Lung (tissue), 12 donors: ENCODE results near the gene TET2. TPM values are rescaled to one million over a fixed set of nuclear protein-coding genes. Genes with fewer than 3 reads are reported as not detected.

ENCODE experiments used
- ATAC-seq: fragments of 200-7000 bp; cut with Tn5 transposase; one replicate; pipeline ENCODE4 v1.9.1; 2020; ENCODE audit warnings: moderate number of reproducible peaks; ENCODE audit not compliant: insufficient read depth, low FRiP score
- DNase-seq, 3 donors: peaks; one replicate each; pipeline ENCODE4 v3.0.0-alpha.2; 2013 to 2017
- H3K27ac ChIP-seq, 2 donors: one replicate each; pipeline ENCODE4 v1.5.1; 2013; ENCODE audit warnings: mild to moderate bottlenecking in 2 of 2, moderate library complexity in 2 of 2, control low read depth in 1 of 2, inconsistent platforms in 1 of 2, low read depth in 1 of 2, low read length in 1 of 2
- H3K27me3 ChIP-seq, 3 donors: one replicate each; pipeline ENCODE4 v1.5.1; 2013; ENCODE audit warnings: low read length in 2 of 3; ENCODE audit not compliant: control insufficient read depth in 3 of 3, insufficient read depth in 3 of 3
- H3K36me3 ChIP-seq, 4 donors: one replicate each; pipeline ENCODE4 v1.5.1; 2013; ENCODE audit warnings: low read length in 4 of 4, mild to moderate bottlenecking in 1 of 4, moderate library complexity in 1 of 4; ENCODE audit not compliant: control insufficient read depth in 4 of 4, insufficient read depth in 4 of 4
- H3K4me1 ChIP-seq, 5 donors: one replicate each; pipeline ENCODE4 v1.5.1; 2013; ENCODE audit warnings: low read length in 5 of 5, mild to moderate bottlenecking in 2 of 5, moderate library complexity in 1 of 5; ENCODE audit not compliant: control insufficient read depth in 5 of 5, insufficient read depth in 5 of 5
- H3K4me3 ChIP-seq: one replicate; pipeline ENCODE4 v1.5.1; 2013; ENCODE audit warnings: mild to moderate bottlenecking, control low read depth, moderate library complexity
- H3K9ac ChIP-seq, 2 donors: one replicate each; pipeline ENCODE4 v1.5.1; 2013; ENCODE audit warnings: low read length in 2 of 2, control low read depth in 1 of 2; ENCODE audit not compliant: insufficient read depth in 1 of 2
- H3K9me3 ChIP-seq, 4 donors: one replicate each; pipeline ENCODE4 v1.5.1; 2013; ENCODE audit warnings: low read length in 3 of 4, mild to moderate bottlenecking in 1 of 4, moderate library complexity in 1 of 4; ENCODE audit not compliant: control insufficient read depth in 4 of 4, insufficient read depth in 3 of 4
- WGBS, 2 donors: extraction: QIAGEN DNeasy Blood & Tissue Kit; methylation state at CpG; one replicate each; pipeline ENCODE4 v1.1.7; 2013; 5-methylcytosine and 5-hydroxymethylcytosine counted together
- polyA plus RNA-seq, 2 donors: library from polyadenylated mRNA; stranded (reverse); fragments of 200-250 nt; gene quantifications; one replicate each; pipeline ENCODE4 v1.2.1, GENCODE V29; 2013
- total RNA-seq, 2 donors: library from RNA; depleted of rRNA in 1 of 2; stranded (reverse); fragments of >200 nt in 1 of 2; gene quantifications; one replicate each; pipeline ENCODE4 v1.2.1, GENCODE V29; 2014 to 2021
- TF ChIP-seq, protein P1 (sequence below): IDR thresholded peaks from 2 replicates; pipeline ENCODE4 v1.5.1; 2012; ENCODE audit warnings: mild to moderate bottlenecking; ENCODE audit errors: control extremely low read depth, extremely low read depth
- donor health status: control.
- donor health status: control.
- donor health status: Bipolar disorder and iron deficiency.
- donor health status: healthy.
- donor health status: DM: yes; HTN: yes; CAD: no.

Gene TET2
- total and polyA plus RNA-seq, 4 donors = 4.1 to 72.2 (median 16.5) TPM

DNA sequence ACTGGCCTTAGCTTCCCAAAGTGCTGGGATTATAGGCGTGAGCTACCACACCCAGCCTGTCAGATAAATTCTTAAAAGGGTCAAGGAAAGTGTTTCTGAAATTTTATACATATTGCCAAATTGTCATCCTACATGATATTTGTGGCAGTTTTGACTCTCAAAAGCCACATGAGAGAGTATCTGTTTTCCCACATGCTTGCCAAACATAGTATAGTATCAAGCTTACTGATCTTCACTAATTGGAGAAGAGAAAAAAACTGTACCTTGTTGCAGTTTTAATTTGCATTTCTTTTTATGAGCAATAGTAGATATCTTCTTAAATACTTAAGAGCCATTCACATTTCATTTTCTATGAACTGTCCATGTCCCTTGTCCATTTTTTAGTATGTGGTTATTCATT, 83.6 kb downstream of the TET2 start:
- WGBS, 2 donors = 95 to 100% methylated on average over 1 of the region's 1 CpG
- Histone ChIP-seq H3K27me3 (no peaks in the 10 kb centered on the region), H3K36me3 (peaks cover 5 to 12% (median 9%) of the 10 kb centered on the region in 4 donors), H3K9me3 (no peaks in the 10 kb centered on the region), H3K4me3 (no peak overlapping the region), H3K27ac (no peak overlapping the region), H3K9ac (no peak overlapping the region), H3K4me1 (peaks cover 0 to 3% (median 0%) of the 10 kb centered on the region in 5 donors)
- ATAC-seq (no peak), DNase-seq (no peak)
- TF ChIP-seq, protein P1, sequence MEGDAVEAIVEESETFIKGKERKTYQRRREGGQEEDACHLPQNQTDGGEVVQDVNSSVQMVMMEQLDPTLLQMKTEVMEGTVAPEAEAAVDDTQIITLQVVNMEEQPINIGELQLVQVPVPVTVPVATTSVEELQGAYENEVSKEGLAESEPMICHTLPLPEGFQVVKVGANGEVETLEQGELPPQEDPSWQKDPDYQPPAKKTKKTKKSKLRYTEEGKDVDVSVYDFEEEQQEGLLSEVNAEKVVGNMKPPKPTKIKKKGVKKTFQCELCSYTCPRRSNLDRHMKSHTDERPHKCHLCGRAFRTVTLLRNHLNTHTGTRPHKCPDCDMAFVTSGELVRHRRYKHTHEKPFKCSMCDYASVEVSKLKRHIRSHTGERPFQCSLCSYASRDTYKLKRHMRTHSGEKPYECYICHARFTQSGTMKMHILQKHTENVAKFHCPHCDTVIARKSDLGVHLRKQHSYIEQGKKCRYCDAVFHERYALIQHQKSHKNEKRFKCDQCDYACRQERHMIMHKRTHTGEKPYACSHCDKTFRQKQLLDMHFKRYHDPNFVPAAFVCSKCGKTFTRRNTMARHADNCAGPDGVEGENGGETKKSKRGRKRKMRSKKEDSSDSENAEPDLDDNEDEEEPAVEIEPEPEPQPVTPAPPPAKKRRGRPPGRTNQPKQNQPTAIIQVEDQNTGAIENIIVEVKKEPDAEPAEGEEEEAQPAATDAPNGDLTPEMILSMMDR = no peak

- no peak for DNase-seq
- Histone ChIP-seq H3K9me3 (no peaks in the 10 kb centered on the region), H3K4me3 (no peak overlapping the region), H3K27me3 (no peaks in the 10 kb centered on the region), H3K9ac (no peak overlapping the region), H3K27ac (no peak overlapping the region), H3K36me3 (peaks cover 12 to 27% (median 18%) of the 10 kb centered on the region in 4 donors), H3K4me1 (peaks cover 0 to 7% (median 0%) of the 10 kb centered on the region in 5 donors)
- TF ChIP-seq, protein P1 = no peak
- 95 to 96% methylated on average over 4 of the region's 4 CpGs for WGBS, 2 donors
- ATAC-seq = no peak
Observed at GRCh38 chr4:105232374-105232773, 85.7 kb downstream of the TET2 start.

- ATAC-seq = no peak
- Histone ChIP-seq H3K27me3 (no peaks in the 10 kb centered on the region), H3K4me3 (no peak overlapping the region), H3K27ac (no peak overlapping the region), H3K9me3 (no peaks in the 10 kb centered on the region), H3K36me3 (peaks cover 12 to 33% (median 22%) of the 10 kb centered on the region in 4 donors), H3K9ac (no peak overlapping the region), H3K4me1 (peaks cover 0 to 7% (median 0%) of the 10 kb centered on the region in 5 donors)
- TF ChIP-seq, protein P1 = no peak
- no peak for DNase-seq
- 86 to 96% methylated on average over 4 of the region's 4 CpGs for WGBS, 2 donors
Observed at GRCh38 chr4:105234582-105234981, 87.9 kb downstream of the TET2 start.
